Measurements from ENCODE around the gene GRHL1.
"Not testable (repeated sequence)": the region's sequence is repeated elsewhere in the genome, so short reads cannot be mapped to it uniquely, and the experiment has no call there.

The GRHL1 gene

GRCh38 chr2:10026940-10027569 lies 75.6 kb downstream of the GRHL1 start:
- no peak for DNase-seq (ENCODE audit: low spot score)

GRCh38 chr2:10027660-10028330 lies 76.3 kb downstream of the GRHL1 start:
- no peak for DNase-seq (ENCODE audit: low spot score)

GRCh38 chr2:10028407-10028987 lies 77.0 kb downstream of the GRHL1 start:
- no peak for DNase-seq (ENCODE audit: low spot score)

- no peak for DNase-seq (ENCODE audit: low spot score)
These were observed 77.7 kb downstream of the GRHL1 start for GRCh38 chr2:10028988-10029874.

- no peak for DNase-seq (ENCODE audit: low spot score)
These were observed 78.4 kb downstream of the GRHL1 start for GRCh38 chr2:10029875-10030223.

- DNase-seq (ENCODE audit: low spot score): no peak
These were observed 78.8 kb downstream of the GRHL1 start for GRCh38 chr2:10030311-10030736.

- DNase-seq (ENCODE audit: low spot score): not testable (repeated sequence)
These were observed 79.3 kb downstream of the GRHL1 start for GRCh38 chr2:10030798-10031197.

- no peak for DNase-seq (ENCODE audit: low spot score)
These were observed 80.6 kb downstream of the GRHL1 start for GRCh38 chr2:10031886-10032745.

GRCh38 chr2:10032746-10033105 lies 81.2 kb downstream of the GRHL1 start:
- no peak for DNase-seq (ENCODE audit: low spot score)

GRCh38 chr2:10033251-10034006 lies 81.9 kb downstream of the GRHL1 start:
- DNase-seq (ENCODE audit: low spot score): no peak

GRCh38 chr2:10034333-10035052 lies 83.0 kb downstream of the GRHL1 start:
- DNase-seq (ENCODE audit: low spot score): no peak

GRCh38 chr2:10035053-10035422 lies 83.5 kb downstream of the GRHL1 start:
- no peak for DNase-seq (ENCODE audit: low spot score)

- no peak for DNase-seq (ENCODE audit: low spot score)
These were observed 84.1 kb downstream of the GRHL1 start for GRCh38 chr2:10035633-10036032.

GRCh38 chr2:10036095-10036884 lies 84.8 kb downstream of the GRHL1 start:
- DNase-seq (ENCODE audit: low spot score): peak; percentile 41

- no peak for DNase-seq (ENCODE audit: low spot score)
These were observed 86.6 kb downstream of the GRHL1 start for GRCh38 chr2:10038123-10038522.

- no peak for DNase-seq (ENCODE audit: low spot score)
These were observed 87.2 kb downstream of the GRHL1 start for GRCh38 chr2:10038716-10039115.

- no peak for DNase-seq (ENCODE audit: low spot score)
These were observed 88.3 kb downstream of the GRHL1 start for GRCh38 chr2:10039658-10040410.

GRCh38 chr2:10041711-10042110 lies 90.2 kb downstream of the GRHL1 start:
- no peak for DNase-seq (ENCODE audit: low spot score)

Data from RKO (cell line).